ENCODE data around the gene PRKN.

DNA sequence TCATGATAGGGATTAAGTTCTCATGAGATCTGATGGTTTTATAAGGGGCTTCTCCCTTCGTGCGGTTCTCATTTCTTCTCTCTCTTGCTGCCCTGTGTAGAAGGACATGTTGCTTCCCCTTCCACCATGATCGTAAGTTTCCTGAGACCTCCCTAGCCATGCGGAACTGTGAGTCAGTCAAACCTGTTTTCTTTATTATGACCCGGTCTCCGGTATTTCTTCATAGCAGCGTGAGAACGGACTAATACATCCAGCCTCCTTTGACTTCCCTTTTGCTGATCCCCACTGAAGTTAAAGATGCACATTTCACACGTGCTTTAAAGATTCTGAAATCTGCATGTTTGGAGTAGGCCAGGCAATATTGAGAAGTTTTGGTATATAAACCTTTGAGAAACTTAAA is 543.1 kb downstream of the PRKN start:
- TF ChIP-seq, protein P1, sequence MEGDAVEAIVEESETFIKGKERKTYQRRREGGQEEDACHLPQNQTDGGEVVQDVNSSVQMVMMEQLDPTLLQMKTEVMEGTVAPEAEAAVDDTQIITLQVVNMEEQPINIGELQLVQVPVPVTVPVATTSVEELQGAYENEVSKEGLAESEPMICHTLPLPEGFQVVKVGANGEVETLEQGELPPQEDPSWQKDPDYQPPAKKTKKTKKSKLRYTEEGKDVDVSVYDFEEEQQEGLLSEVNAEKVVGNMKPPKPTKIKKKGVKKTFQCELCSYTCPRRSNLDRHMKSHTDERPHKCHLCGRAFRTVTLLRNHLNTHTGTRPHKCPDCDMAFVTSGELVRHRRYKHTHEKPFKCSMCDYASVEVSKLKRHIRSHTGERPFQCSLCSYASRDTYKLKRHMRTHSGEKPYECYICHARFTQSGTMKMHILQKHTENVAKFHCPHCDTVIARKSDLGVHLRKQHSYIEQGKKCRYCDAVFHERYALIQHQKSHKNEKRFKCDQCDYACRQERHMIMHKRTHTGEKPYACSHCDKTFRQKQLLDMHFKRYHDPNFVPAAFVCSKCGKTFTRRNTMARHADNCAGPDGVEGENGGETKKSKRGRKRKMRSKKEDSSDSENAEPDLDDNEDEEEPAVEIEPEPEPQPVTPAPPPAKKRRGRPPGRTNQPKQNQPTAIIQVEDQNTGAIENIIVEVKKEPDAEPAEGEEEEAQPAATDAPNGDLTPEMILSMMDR (IDR thresholded peaks at IDR 0.05; ENCODE audit: low read depth, low read length): no peak
- TF ChIP-seq EZH2phosphoT487 (IDR thresholded peaks at IDR 0.05; ENCODE audit: low read depth): no peak

Data from OCI-LY3 (cell line).